Activated T-helper 1 cell treated with anti-CD3 and anti-CD28 coated beads, Interleukin-2, amount 50 U/mL, for 16 hours (primary cell): ENCODE data around the gene PLAU.
"Not testable (repeated sequence)": the region's sequence is repeated elsewhere in the genome, so short reads cannot be mapped to it uniquely, and the experiment has no call there.

ENCODE experiments used
- DNase-seq, 2 donors: peaks; one replicate each; pipeline ENCODE4 v3.0.0-alpha.2; 2020; ENCODE audit warnings: low read depth in 1 of 2, low spot score in 1 of 2

PLAU gene

GRCh38 chr10:73897693-73898092 is 13.2 kb upstream of the PLAU start:
- no peak for DNase-seq

GRCh38 chr10:73898730-73899410 is 12.1 kb upstream of the PLAU start:
- no peak for DNase-seq

GRCh38 chr10:73899423-73899822 is 11.5 kb upstream of the PLAU start:
- no peak for DNase-seq

- DNase-seq: no peak
Measured at GRCh38 chr10:73900064-73900463, 10.9 kb upstream of the PLAU start.

GRCh38 chr10:73901261-73901660 is 9.7 kb upstream of the PLAU start:
- no peak for DNase-seq

- no peak for DNase-seq
Measured at GRCh38 chr10:73902351-73902750, 8.6 kb upstream of the PLAU start.

GRCh38 chr10:73905256-73906020 is 5.5 kb upstream of the PLAU start:
- DNase-seq: no peak

GRCh38 chr10:73906524-73907447 is 4.1 kb upstream of the PLAU start:
- no peak for DNase-seq

- DNase-seq: no peak
Measured at GRCh38 chr10:73907841-73908517, 3.0 kb upstream of the PLAU start.

GRCh38 chr10:73908853-73909539 is 1.9 kb upstream of the PLAU start:
- DNase-seq: peak in 1 of 2 donors; percentile 25

- no peak for DNase-seq
Measured at GRCh38 chr10:73909540-73910115, 1.3 kb upstream of the PLAU start.

GRCh38 chr10:73910401-73910763 is 550 bp upstream of the PLAU start:
- no peak for DNase-seq

GRCh38 chr10:73911553-73912004 is 647 bp downstream of the PLAU start:
- DNase-seq: no peak

GRCh38 chr10:73914036-73914435 is 3.1 kb downstream of the PLAU start:
- DNase-seq: no peak

GRCh38 chr10:73915206-73915851 is 4.4 kb downstream of the PLAU start:
- no peak for DNase-seq

- DNase-seq: no peak
Measured at GRCh38 chr10:73916761-73917470, 6.0 kb downstream of the PLAU start.

- no peak for DNase-seq
Measured at GRCh38 chr10:73917566-73918305, 6.8 kb downstream of the PLAU start.

- not testable (repeated sequence) for DNase-seq
Measured at GRCh38 chr10:73919481-73919880, 8.5 kb downstream of the PLAU start.
